GM12878 (cell line): ENCODE results near the gene SERPINF2. TPM values are rescaled to one million over a fixed set of nuclear protein-coding genes. Genes with fewer than 3 reads are reported as not detected.

Experiments used
- ATAC-seq: fragments of 200-7000 bp; cut with Tn5 transposase; 3 replicates; pipeline ENCODE4 v1.9.1; 2020; ENCODE audit warnings: mild to moderate bottlenecking, moderate library complexity
- BruUV-seq: library from RNA; stranded (reverse); fragments of 400-500 nt; replicated peaks from 2 replicates; lab custom pipeline; 2021; lab: Mats Ljungman, UMichigan
- CTCF ChIA-PET: fragments of 300-600 bp; sonication (Branson Sonifier 250); formaldehyde crosslinking; extraction: SDS; loops from one replicate; lab custom pipeline; 2021; ENCODE audit warnings: inconsistent platforms; lab: Yijun Ruan, JAX
- POLR2A ChIA-PET: fragments of 350-600 bp; formaldehyde crosslinking; extraction: SDS; loops from one replicate; lab custom pipeline; 2021; ENCODE audit warnings: inconsistent platforms; lab: Charles Lee
- RAD21 ChIA-PET: fragments of 300-600 bp; sonication (Branson Sonifier 250); formaldehyde crosslinking; loops from one replicate; lab custom pipeline; 2023; ENCODE audit warnings: antibody characterized with exemption; ENCODE audit not compliant: unreplicated experiment; lab: Charles Lee
- SMC1A ChIA-PET: fragments of 300-600 bp; sonication (Branson Sonifier 250); formaldehyde crosslinking; loops from one replicate; lab custom pipeline; 2023; ENCODE audit not compliant: unreplicated experiment, uncharacterized antibody; lab: Charles Lee
- DNase-seq: peaks from one replicate; pipeline ENCODE4 v3.0.0-alpha.2; 2011; ENCODE audit warnings: low read depth, low spot score
- FAIRE-seq: peaks from 3 replicates; lab custom pipeline; 2011; peaks lifted over from hg19 to GRCh38; lab: Jason Lieb, UNC
- H2AFZ ChIP-seq: 2 replicates; pipeline ENCODE4 v1.6.0; 2011; ENCODE audit warnings: low read depth, low read length, control low read depth; ENCODE audit not compliant: control insufficient read depth
- H3K27ac ChIP-seq: 2 replicates; pipeline ENCODE4 v1.5.1; 2011; ENCODE audit warnings: control low read depth; ENCODE audit not compliant: control insufficient read depth, insufficient read depth
- H3K27me3 ChIP-seq, 2 experiments: replicated peaks in 1 of 2; 2 replicates each; pipeline versions ENCODE4 v1.6.0 to v1.6.1; 2011; ENCODE audit warnings: low read length in 1 of 2; ENCODE audit not compliant: control insufficient read depth in 2 of 2, insufficient read depth in 2 of 2
- H3K36me3 ChIP-seq, 2 experiments: 2 replicates each; pipeline ENCODE4 v1.5.1; 2011; ENCODE audit warnings: low read length in 1 of 2; ENCODE audit not compliant: control insufficient read depth in 2 of 2, insufficient read depth in 2 of 2
- H3K4me1 ChIP-seq: 2 replicates; pipeline ENCODE4 v1.6.1; 2011; ENCODE audit warnings: mild to moderate bottlenecking, low read length, moderate library complexity, mixed read lengths; ENCODE audit not compliant: control insufficient read depth, insufficient read depth
- H3K4me2 ChIP-seq: 2 replicates; pipeline ENCODE4 v1.6.0; 2011; ENCODE audit warnings: control low read depth; ENCODE audit not compliant: control insufficient read depth, insufficient read depth
- H3K4me3 ChIP-seq: fragments of 200-600 bp; sonication (generic); 2 replicates; pipeline ENCODE4 v1.5.1; 2016
- H3K79me2 ChIP-seq: 2 replicates; pipeline ENCODE4 v1.6.0; 2011; ENCODE audit warnings: low read length; ENCODE audit not compliant: control insufficient read depth, insufficient read depth
- H3K9ac ChIP-seq: 2 replicates; pipeline ENCODE4 v1.8.0; 2011; ENCODE audit warnings: low read length, control low read depth, mixed read lengths; ENCODE audit not compliant: control insufficient read depth, insufficient read depth
- H3K9me3 ChIP-seq: replicated peaks from 3 replicates; pipeline ENCODE4 v1.5.1; 2011; ENCODE audit warnings: mild to moderate bottlenecking, low read length; ENCODE audit not compliant: control insufficient read depth, insufficient read depth
- H4K20me1 ChIP-seq: 2 replicates; pipeline ENCODE4 v1.6.0; 2011; ENCODE audit not compliant: control insufficient read depth, insufficient read depth
- GATAD2B ChIP-seq: fragments of 450-650 bp; conservative IDR thresholded peaks from 2 replicates; pipeline ENCODE4 v1.6.1; 2017; ENCODE audit warnings: low read depth, mild to moderate bottlenecking, moderate library complexity
- JUNB ChIP-seq: IDR thresholded peaks from 2 replicates; pipeline ENCODE4 v1.6.1; 2016; ENCODE audit warnings: antibody characterized with exemption, mild to moderate bottlenecking
- MTA2 ChIP-seq: fragments of 450-650 bp; IDR thresholded peaks from 2 replicates; pipeline ENCODE4 v1.6.1; 2016; ENCODE audit warnings: low read depth, mild to moderate bottlenecking, moderate library complexity
- MTA3 ChIP-seq: IDR thresholded peaks from 2 replicates; pipeline ENCODE4 v1.6.1; 2012; ENCODE audit warnings: low read length, inconsistent platforms, borderline replicate concordance
- MYB ChIP-seq: fragments of 150-350 bp; IDR thresholded peaks from 2 replicates; pipeline ENCODE4 v1.6.1; 2014; ENCODE audit warnings: mild to moderate bottlenecking, low read depth, low read length, borderline replicate concordance
- MYC ChIP-seq: IDR thresholded peaks from 2 replicates; pipeline ENCODE4 v1.6.1; 2011; ENCODE audit warnings: mild to moderate bottlenecking, low read length, moderate library complexity, inconsistent platforms; ENCODE audit not compliant: insufficient read depth, insufficient replicate concordance, insufficient read length, severe bottlenecking
- NKRF ChIP-seq: fragments of 450-650 bp; conservative IDR thresholded peaks from 2 replicates; pipeline ENCODE4 v1.6.1; 2017; ENCODE audit warnings: mild to moderate bottlenecking, moderate library complexity
- POLR2A ChIP-seq: IDR thresholded peaks from 2 replicates; pipeline ENCODE4 v1.6.1; 2011; ENCODE audit warnings: low read depth, mild to moderate bottlenecking, low read length
- RAD21 ChIP-seq: IDR thresholded peaks from 2 replicates; pipeline ENCODE4 v1.6.1; 2011; ENCODE audit warnings: mild to moderate bottlenecking, low read depth, low read length, moderate library complexity; ENCODE audit not compliant: insufficient read depth
- RCOR1 ChIP-seq: conservative IDR thresholded peaks from 2 replicates; pipeline ENCODE4 v1.6.1; 2012; ENCODE audit warnings: low read depth, low read length, improper control_type of control experiment
- ZNF622 ChIP-seq: fragments of 450-650 bp; IDR thresholded peaks from 2 replicates; pipeline ENCODE4 v1.6.1; 2017; ENCODE audit warnings: mild to moderate bottlenecking, inconsistent platforms
- WGBS: methylation state at CpG from one replicate; pipeline ENCODE4 v1.1.6; 2016; ENCODE audit warnings: low lambda C conversion rate; ENCODE audit not compliant: insufficient replicate concordance, insufficient coverage; ENCODE audit errors: missing lambda C conversion rate; 5-methylcytosine and 5-hydroxymethylcytosine counted together
- in situ Hi-C: fragments of 300-500 bp; cut with MboI; formaldehyde crosslinking; loops from 9 replicates; pipeline ENCODE4 v1.14.3; 2018; ENCODE audit warnings: mixed read lengths
- intact Hi-C: fragments of 100-400 bp; cut with micrococcal nuclease; formaldehyde crosslinking; loops from one replicate; pipeline ENCODE4 v1.14.2; 2022; ENCODE audit not compliant: unreplicated experiment
- polyA plus RNA-seq, 11 experiments: library from polyadenylated mRNA; depleted of rRNA in 4 of 11; unstranded in 6 of 11; stranded (reverse) in 5 of 11; fragments of >200 nt; fragmentation: Nextera tagmentation in 4 of 11; fragmentation: Illumina TruSeq in 1 of 11; extraction: Ambion mirVana in 4 of 11; extraction: Trizol in 1 of 11; gene quantifications; 1 replicate in 1 of 11; 2 replicates in 10 of 11; pipeline versions ENCODE4 v1.2.1 to v1.2.3, GENCODE V29; 2011 to 2016; ENCODE audit warnings: inconsistent platforms in 2 of 11, missing spikeins in 2 of 11, low read depth in 1 of 11
- total RNA-seq, 4 experiments: library from RNA; depleted of rRNA in 3 of 4; stranded (reverse); fragments of >200 nt in 3 of 4; fragmentation: Illumina TruSeq in 1 of 4; extraction: Trizol in 1 of 4; gene quantifications; 2 replicates each; pipeline versions ENCODE4 v1.2.1 to v1.2.3, GENCODE V29; 2013 to 2021
- TF ChIP-seq, protein P1 (sequence below): fragments of 450-650 bp; IDR thresholded peaks from 2 replicates; pipeline ENCODE4 v1.6.1; 2014; ENCODE audit warnings: mild to moderate bottlenecking

Gene SERPINF2
- total and polyA plus RNA-seq, 10 of the 15 experiments (the other 5 are each of a cell fraction or from before 2014, with no cell fraction given): 0.04 to 0.21 (median 0.12) TPM; not detected in 6

DNA sequence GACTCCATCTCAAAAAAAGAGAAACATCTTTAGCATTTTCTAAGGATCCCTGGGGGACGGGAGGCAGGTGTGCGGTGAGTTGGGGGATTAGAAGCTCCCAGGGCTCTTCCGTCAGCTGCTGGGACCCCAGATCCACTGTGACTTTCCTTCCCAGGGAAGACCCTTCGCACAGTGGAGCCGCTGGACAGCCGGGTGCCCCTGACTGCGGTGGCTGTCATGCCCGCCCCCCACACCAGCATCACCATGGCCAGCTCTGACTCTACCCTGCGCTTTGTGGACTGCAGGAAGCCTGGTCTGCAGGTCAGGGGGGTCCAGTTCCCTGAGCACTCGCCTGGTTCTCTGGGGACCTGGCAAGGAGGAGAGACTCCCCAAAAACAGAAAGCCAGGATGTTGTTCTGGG, 7.3 kb upstream of the SERPINF2 start:
- Histone ChIP-seq H3K4me2 (no peak overlapping the region), H3K9ac (no peak overlapping the region), H3K27me3 (no peaks in the 10 kb centered on the region), H3K27ac (no peak overlapping the region), H3K4me1 (peaks cover 22% of the 10 kb centered on the region), H3K4me3 (no peak overlapping the region), H2AFZ (no peak overlapping the region)
- DNase-seq (no peak), FAIRE-seq (no peak), ATAC-seq (no peak)
- ChIA-PET POLR2A (interaction anchor here (0.6 to 2.7 kb wide), 3 partner anchors 10 to 18 kb away, joined by 3 to 16 read pairs (median 13); partner anchors contain the start of gene WDR81), CTCF (interaction anchor here (1.4 to 1.9 kb wide), 2 partner anchors 19 to 48 kb away, joined by 3 to 12 read pairs; no protein-coding TSS in a partner anchor), RAD21 (interaction anchor here (2.2 kb wide), 1 partner anchor 13 kb away, joined by 24 read pairs; the partner anchor contains the start of gene WDR81), SMC1A (interaction anchor here (2.1 kb wide), 1 partner anchor 14 kb away, joined by 15 read pairs; no protein-coding TSS in a partner anchor)
- BruUV-seq: no TSS peak
- in situ Hi-C loops (no loop called here), intact Hi-C loops (no loop called here)
- TF ChIP-seq RAD21 (no peak), GATAD2B (no peak), RCOR1 (no peak)
- TF ChIP-seq, all 136 proteins: peak for 0
- no peaks in the 10 kb centered on the region; a peak in 1 of 4 replicates for H3K36me3 ChIP-seq
- no peaks in the 10 kb centered on the region for H3K9me3 ChIP-seq
- no peaks in the 10 kb centered on the region for H4K20me1 ChIP-seq
- WGBS: 96% methylated on average over 8 of the region's 10 CpGs
- no peaks in the 10 kb centered on the region for H3K79me2 ChIP-seq

DNA sequence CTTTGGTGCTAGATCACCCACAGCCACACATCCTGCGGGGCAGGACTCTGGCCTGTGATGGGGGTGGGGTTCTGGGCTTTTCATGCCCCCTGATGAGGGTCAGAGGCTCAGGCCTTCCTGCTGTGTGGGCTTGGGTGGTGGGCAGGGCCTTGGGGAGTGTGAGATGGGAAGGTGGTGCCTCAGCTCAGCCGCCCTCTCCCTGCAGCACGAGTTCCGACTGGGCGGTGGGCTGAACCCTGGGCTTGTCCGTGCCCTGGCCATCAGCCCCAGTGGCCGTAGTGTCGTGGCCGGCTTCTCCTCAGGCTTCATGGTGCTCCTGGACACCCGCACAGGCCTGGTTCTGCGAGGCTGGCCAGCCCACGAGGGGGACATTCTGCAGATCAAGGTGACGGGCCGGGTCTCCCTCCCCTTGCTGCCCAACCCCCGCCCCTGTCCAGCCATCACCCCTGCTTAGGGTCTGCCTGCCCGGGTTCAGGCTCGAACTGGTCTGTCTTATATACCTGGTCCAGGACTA, 6.8 kb upstream of the SERPINF2 start:
- Histone ChIP-seq H3K4me3 (no peak overlapping the region), H3K4me1 (peaks cover 22% of the 10 kb centered on the region), H3K27ac (peak overlapping the region; percentile 74; the same call in 1 of the 2 replicates), H3K4me2 (0 out of 2 replicates have a peak overlapping the region, but pooled peaks have one; percentile 41), H3K9ac (peak overlapping the region; percentile 41; the same call in 1 of the 2 replicates), H3K79me2 (no peaks in the 10 kb centered on the region), H3K36me3 (no peaks in the 10 kb centered on the region; a peak in 1 of 4 replicates), H3K27me3 (no peaks in the 10 kb centered on the region), H2AFZ (no peak overlapping the region), H4K20me1 (no peaks in the 10 kb centered on the region), H3K9me3 (no peaks in the 10 kb centered on the region)
- CTCF ChIA-PET: interaction anchor here (1.0 to 1.9 kb wide), 7 partner anchors 11 to 129 kb away, joined by 3 to 13 read pairs (median 3); partner anchors contain the start of genes RPA1, SMYD4 and WDR81
- no TSS peak for BruUV-seq
- RAD21 ChIA-PET: interaction anchor here (0.9 to 2.2 kb wide), 6 partner anchors 14 to 48 kb away, joined by 3 to 24 read pairs (median 6); partner anchors contain the start of gene WDR81
- intact Hi-C loops: no loop called here
- in situ Hi-C loops: no loop called here
- TF ChIP-seq POLR2A (peak; percentile 39), JUNB (no peak), MYB (no peak), ZNF622 (no peak), MTA2 (no peak), MTA3 (no peak), NKRF (no peak), MYC (no peak)
- TF ChIP-seq, protein P1, sequence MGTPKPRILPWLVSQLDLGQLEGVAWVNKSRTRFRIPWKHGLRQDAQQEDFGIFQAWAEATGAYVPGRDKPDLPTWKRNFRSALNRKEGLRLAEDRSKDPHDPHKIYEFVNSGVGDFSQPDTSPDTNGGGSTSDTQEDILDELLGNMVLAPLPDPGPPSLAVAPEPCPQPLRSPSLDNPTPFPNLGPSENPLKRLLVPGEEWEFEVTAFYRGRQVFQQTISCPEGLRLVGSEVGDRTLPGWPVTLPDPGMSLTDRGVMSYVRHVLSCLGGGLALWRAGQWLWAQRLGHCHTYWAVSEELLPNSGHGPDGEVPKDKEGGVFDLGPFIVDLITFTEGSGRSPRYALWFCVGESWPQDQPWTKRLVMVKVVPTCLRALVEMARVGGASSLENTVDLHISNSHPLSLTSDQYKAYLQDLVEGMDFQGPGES: no peak
- WGBS: 92% methylated on average over 17 of the region's 17 CpGs
- no peak for DNase-seq
- POLR2A ChIA-PET: interaction anchor here (0.6 to 2.7 kb wide), 7 partner anchors 9 to 48 kb away, joined by 3 to 16 read pairs (median 5); partner anchors contain the start of gene WDR81
- ATAC-seq: no peak
- no peak for FAIRE-seq
- SMC1A ChIA-PET: interaction anchor here (1.0 to 2.1 kb wide), 6 partner anchors 11 to 129 kb away, joined by 3 to 15 read pairs (median 4); partner anchors contain the start of genes SERPINF1 and WDR81
